Gastroesophageal sphincter (tissue), 4 donors: ENCODE measurements around the gene DNAAF5. TPM values are rescaled to one million over a fixed set of nuclear protein-coding genes. Genes with fewer than 3 reads are reported as not detected.

Experiments
- ATAC-seq: fragments of 150-250 bp; one replicate; pipeline ENCODE4 v1.9.1; 2016; ENCODE audit warnings: mild to moderate bottlenecking, moderate library complexity
- H3K27ac ChIP-seq, 4 donors: fragments of 200-600 bp; sonication (generic) in 3 of 4; 1 replicate in 3 of 4; 2 replicates in 1 of 4; pipeline ENCODE4 v1.5.1; 2016 to 2019
- H3K27me3 ChIP-seq: fragments of 200-600 bp; sonication (generic); one replicate; pipeline ENCODE4 v1.5.1; 2019
- H3K36me3 ChIP-seq, 2 donors: fragments of 200-600 bp; sonication (generic); one replicate each; pipeline ENCODE4 v1.5.1; 2019; ENCODE audit warnings: control low read depth in 1 of 2
- H3K4me1 ChIP-seq, 3 donors: fragments of 200-600 bp; sonication (generic); 1 replicate in 2 of 3; 2 replicates in 1 of 3; pipeline ENCODE4 v1.5.1; 2016 to 2019; ENCODE audit warnings: control low read depth in 2 of 3
- H3K4me3 ChIP-seq, 2 donors: fragments of 200-600 bp; sonication (generic); one replicate each; pipeline ENCODE4 v1.5.1; 2019; ENCODE audit warnings: mild to moderate bottlenecking in 1 of 2, moderate library complexity in 1 of 2
- H3K9me3 ChIP-seq, 3 donors: fragments of 200-600 bp; sonication (generic); one replicate each; pipeline ENCODE4 v1.5.1; 2017 to 2019; ENCODE audit warnings: control low read depth in 2 of 3
- EP300 ChIP-seq: sonication (generic); formaldehyde crosslinking; IDR thresholded peaks from one replicate; pipeline ENCODE4 v1.6.1; 2017; ENCODE audit warnings: antibody characterized with exemption, mild to moderate bottlenecking
- POLR2A ChIP-seq, 2 donors: fragments of 450-650 bp; IDR thresholded peaks; one replicate each; pipeline ENCODE4 v1.6.1; 2017; ENCODE audit warnings: antibody characterized with exemption in 2 of 2, mild to moderate bottlenecking in 2 of 2, moderate library complexity in 1 of 2
- POLR2AphosphoS5 ChIP-seq: sonication (generic); formaldehyde crosslinking; IDR thresholded peaks from one replicate; pipeline ENCODE4 v1.6.1; 2017; ENCODE audit warnings: antibody characterized with exemption
- WGBS, 2 donors: methylation state at CpG; one replicate each; pipeline ENCODE4 v1.1.5; 2018; ENCODE audit warnings: low coverage in 1 of 2; 5-methylcytosine and 5-hydroxymethylcytosine counted together
- total RNA-seq, 4 donors: library from RNA; depleted of rRNA; stranded (reverse); fragments of >200 nt; gene quantifications; one replicate each; pipeline ENCODE4 v1.1.0, GENCODE V29; 2016
- TF ChIP-seq, protein P1 (sequence below), 4 experiments: fragments of 200-600 bp in 2 of 4; fragments of 450-650 bp in 2 of 4; sonication (generic) in 1 of 4; IDR thresholded peaks; one replicate each; pipeline ENCODE4 v1.5.1; 2017 to 2019; ENCODE audit warnings: antibody characterized with exemption in 4 of 4, mild to moderate bottlenecking in 2 of 4, moderate library complexity in 2 of 4

DNAAF5 gene
- total RNA-seq, 4 donors from 2014 or later = 17.4 to 36.4 (median 21.7) TPM

GRCh38 chr7:734808-735207 is 8.3 kb downstream of the DNAAF5 start:
- H3K4me1 ChIP-seq = peaks cover 0 to 31% (median 0%) of the 10 kb centered on the region in 3 donors
- H3K27ac ChIP-seq = no peak overlapping the region
- no peaks in the 10 kb centered on the region for H3K9me3 ChIP-seq
- TF ChIP-seq POLR2A (IDR thresholded peaks at IDR 0.05) (no peak), EP300 (no peak), POLR2AphosphoS5 (no peak)
- TF ChIP-seq, protein P1, sequence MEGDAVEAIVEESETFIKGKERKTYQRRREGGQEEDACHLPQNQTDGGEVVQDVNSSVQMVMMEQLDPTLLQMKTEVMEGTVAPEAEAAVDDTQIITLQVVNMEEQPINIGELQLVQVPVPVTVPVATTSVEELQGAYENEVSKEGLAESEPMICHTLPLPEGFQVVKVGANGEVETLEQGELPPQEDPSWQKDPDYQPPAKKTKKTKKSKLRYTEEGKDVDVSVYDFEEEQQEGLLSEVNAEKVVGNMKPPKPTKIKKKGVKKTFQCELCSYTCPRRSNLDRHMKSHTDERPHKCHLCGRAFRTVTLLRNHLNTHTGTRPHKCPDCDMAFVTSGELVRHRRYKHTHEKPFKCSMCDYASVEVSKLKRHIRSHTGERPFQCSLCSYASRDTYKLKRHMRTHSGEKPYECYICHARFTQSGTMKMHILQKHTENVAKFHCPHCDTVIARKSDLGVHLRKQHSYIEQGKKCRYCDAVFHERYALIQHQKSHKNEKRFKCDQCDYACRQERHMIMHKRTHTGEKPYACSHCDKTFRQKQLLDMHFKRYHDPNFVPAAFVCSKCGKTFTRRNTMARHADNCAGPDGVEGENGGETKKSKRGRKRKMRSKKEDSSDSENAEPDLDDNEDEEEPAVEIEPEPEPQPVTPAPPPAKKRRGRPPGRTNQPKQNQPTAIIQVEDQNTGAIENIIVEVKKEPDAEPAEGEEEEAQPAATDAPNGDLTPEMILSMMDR (IDR thresholded peaks at IDR 0.05) = no peak
- no peaks in the 10 kb centered on the region for H3K27me3 ChIP-seq
- H3K4me3 ChIP-seq = no peak overlapping the region
- no peak for ATAC-seq
- H3K36me3 ChIP-seq = peaks cover 0 to 50% of the 10 kb centered on the region in 2 donors
- WGBS, 2 donors = 87 to 91% methylated on average over 7 to 9 of the region's 11 CpGs

DNA sequence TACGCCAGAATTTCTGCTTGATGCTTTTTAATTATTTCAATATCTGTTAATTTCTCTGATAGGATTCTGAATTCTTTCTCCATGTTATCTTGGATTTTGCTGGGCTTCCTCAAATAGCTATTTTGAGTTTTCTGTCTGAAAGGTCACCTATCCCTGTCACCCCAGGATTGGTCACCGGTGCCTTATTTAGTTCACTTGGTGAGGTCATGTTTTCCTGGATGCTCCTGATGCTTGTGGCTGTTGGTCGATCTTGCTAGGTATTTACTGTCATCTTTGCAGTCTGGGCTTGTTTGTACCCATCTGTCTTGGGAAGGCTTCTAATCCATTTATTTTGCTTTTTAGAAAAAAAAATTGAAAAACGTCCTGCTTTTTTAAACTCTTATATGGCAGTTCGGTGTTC is 11.7 kb downstream of the DNAAF5 start:
- no peak for ATAC-seq
- no peaks in the 10 kb centered on the region for H3K4me1 ChIP-seq
- WGBS, 2 donors = 74 to 78% methylated on average over 5 of the region's 5 CpGs

DNA sequence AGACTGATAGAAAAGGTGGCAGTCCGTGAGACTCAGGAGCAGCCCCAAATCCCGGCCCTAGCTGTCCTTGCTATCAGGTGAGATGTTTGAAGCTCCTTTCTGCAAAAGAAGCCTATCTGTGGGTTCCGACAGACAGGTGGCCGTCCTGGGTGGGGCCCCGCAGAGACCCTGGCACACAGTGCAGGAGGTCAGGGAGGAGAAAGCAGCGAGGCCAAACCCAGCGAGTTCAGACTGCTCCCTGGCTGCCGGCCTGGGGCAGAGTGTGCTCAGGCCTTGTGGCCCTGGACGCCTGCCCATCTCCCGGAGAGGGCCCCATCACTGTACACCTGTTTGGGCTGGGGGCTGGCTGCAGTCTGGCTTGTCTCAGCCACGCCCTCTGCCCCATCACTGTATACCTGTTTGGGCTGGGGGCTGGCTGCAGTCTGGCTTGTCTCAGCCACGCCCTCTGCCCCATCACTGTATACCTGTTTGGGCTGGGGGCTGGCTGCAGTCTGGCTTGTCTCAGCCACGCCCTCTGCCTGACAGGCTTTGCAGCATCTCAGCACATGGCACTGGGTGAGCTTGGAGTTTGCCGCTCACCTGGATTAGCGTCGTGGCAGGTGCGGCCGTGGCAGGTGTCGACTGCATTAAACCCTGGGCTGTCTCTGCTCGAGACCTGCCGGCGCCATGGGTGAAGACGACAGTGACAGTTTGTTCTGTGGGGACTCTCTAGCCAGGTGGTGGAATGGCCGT is 12.4 kb downstream of the DNAAF5 start:
- H3K36me3 ChIP-seq = peaks cover 0 to 53% of the 10 kb centered on the region in 2 donors
- H3K27me3 ChIP-seq = no peaks in the 10 kb centered on the region
- H3K9me3 ChIP-seq = no peaks in the 10 kb centered on the region
- no peak overlapping the region for H3K27ac ChIP-seq
- no peak for ATAC-seq
- 71 to 89% methylated on average over 6 to 10 of the region's 24 CpGs for WGBS, 2 donors
- H3K4me1 ChIP-seq = no peaks in the 10 kb centered on the region
- TF ChIP-seq, protein P1 (IDR thresholded peaks at IDR 0.05) = no peak
- TF ChIP-seq EP300 = no peak
- TF ChIP-seq POLR2A (IDR thresholded peaks at IDR 0.05) = no peak
- no peak for TF ChIP-seq POLR2AphosphoS5
- H3K4me3 ChIP-seq = no peak overlapping the region

More for the DNA sequence above, 11.7 kb downstream of the DNAAF5 start:
- Histone ChIP-seq H3K4me3 (no peak overlapping the region), H3K9me3 (no peaks in the 10 kb centered on the region), H3K27ac (no peak overlapping the region), H3K36me3 (peaks cover 0 to 51% of the 10 kb centered on the region in 2 donors), H3K27me3 (no peaks in the 10 kb centered on the region)
- TF ChIP-seq POLR2AphosphoS5 (no peak), EP300 (no peak), POLR2A (IDR thresholded peaks at IDR 0.05) (no peak)
- TF ChIP-seq, protein P1 (IDR thresholded peaks at IDR 0.05) = no peak

DNA sequence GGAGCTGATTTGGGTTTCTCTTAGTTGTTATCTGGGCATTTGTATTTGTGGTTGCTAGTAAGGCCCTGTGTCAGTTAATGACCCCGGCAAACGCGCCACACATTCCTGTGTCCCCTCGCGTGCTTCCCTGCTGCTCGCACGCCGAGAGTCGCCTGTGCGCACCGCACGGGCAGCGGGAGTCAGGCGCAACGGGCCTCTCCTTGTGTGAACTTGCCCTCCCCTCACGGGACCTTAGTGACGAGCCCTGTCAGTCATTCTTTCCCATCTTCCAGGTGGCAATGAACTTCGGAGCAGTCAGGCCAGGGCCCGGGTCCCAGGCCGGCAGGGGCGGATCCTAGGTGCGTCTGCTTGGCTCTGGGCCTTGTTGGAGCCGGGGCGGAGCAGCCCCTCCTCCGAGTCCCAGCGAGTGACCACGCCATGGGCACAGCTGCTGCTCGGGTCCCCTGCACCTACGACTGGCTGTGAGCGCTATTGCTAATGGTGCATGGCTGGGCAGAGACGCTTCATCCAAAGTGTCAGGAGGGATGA is 13.0 kb downstream of the DNAAF5 start:
- H3K36me3 ChIP-seq = peaks cover 0 to 49% of the 10 kb centered on the region in 2 donors
- H3K4me1 ChIP-seq = no peaks in the 10 kb centered on the region
- no peaks in the 10 kb centered on the region for H3K27me3 ChIP-seq
- no peak overlapping the region for H3K4me3 ChIP-seq
- no peak overlapping the region for H3K27ac ChIP-seq
- ATAC-seq = no peak
- WGBS, 2 donors = no CpG with 5 or more reads among the region's 31 CpGs
- no peak for TF ChIP-seq POLR2AphosphoS5
- TF ChIP-seq, protein P1 (IDR thresholded peaks at IDR 0.05) = no peak
- no peak for TF ChIP-seq EP300
- TF ChIP-seq POLR2A (IDR thresholded peaks at IDR 0.05) = no peak
- H3K9me3 ChIP-seq = no peaks in the 10 kb centered on the region
